ENCODE measurements around the gene TFEC.

Gene TFEC

GRCh38 chr7:115973406-115973805, 57.2 kb downstream of the TFEC start:
- no peak overlapping the region for H3K4me3 ChIP-seq (ENCODE audit: control insufficient read depth in 1 of 7, extremely low read depth in 1 of 7, insufficient read depth in 4 of 7, low read depth in 2 of 7, low read length in 6 of 7)
- WGBS (ENCODE audit: insufficient coverage) = 100% methylated on average over 1 of the region's 3 CpGs
- ChIA-PET CTCF (interaction anchor here (2.0 kb wide), 1 partner anchor 53 kb away, joined by 4 read pairs; no protein-coding TSS in a partner anchor), POLR2A (no interaction called here)
- DNase-seq = no peak
- H3K9me3 ChIP-seq (ENCODE audit: control extremely low read depth in 1 of 5, control insufficient read depth in 4 of 5, insufficient read depth in 2 of 5, low read depth in 1 of 5, low read length in 4 of 5) = no peaks in the 10 kb centered on the region
- H3K4me1 ChIP-seq (ENCODE audit: control extremely low read depth in 1 of 4, control insufficient read depth in 4 of 4, insufficient read depth in 4 of 4, low read length in 3 of 4) = peaks cover 0 to 21% (median 5%) of the 10 kb centered on the region in 4 experiments
- H3K27me3 ChIP-seq (replicated peaks in 2 of 5; ENCODE audit: control insufficient read depth in 4 of 5, insufficient read depth in 5 of 5, low read length in 4 of 5) = no peaks in the 10 kb centered on the region
- peaks cover 4 to 28% (median 9%) of the 10 kb centered on the region in 4 experiments for H3K36me3 ChIP-seq (ENCODE audit: control insufficient read depth in 4 of 4, insufficient read depth in 4 of 4, low read length in 3 of 4)
- H3K27ac ChIP-seq (ENCODE audit: insufficient read depth in 1 of 2, low read depth in 1 of 2, low read length in 2 of 2, poor library complexity in 1 of 2, severe bottlenecking in 2 of 2) = no peak overlapping the region

GRCh38 chr7:115971506-115971905, 59.1 kb downstream of the TFEC start:
- peaks cover 4 to 30% (median 12%) of the 10 kb centered on the region in 4 experiments for H3K36me3 ChIP-seq (ENCODE audit: control insufficient read depth in 4 of 4, insufficient read depth in 4 of 4, low read length in 3 of 4)
- ChIA-PET CTCF (no interaction called here), POLR2A (no interaction called here)
- peaks cover 0 to 21% (median 5%) of the 10 kb centered on the region in 4 experiments for H3K4me1 ChIP-seq (ENCODE audit: control extremely low read depth in 1 of 4, control insufficient read depth in 4 of 4, insufficient read depth in 4 of 4, low read length in 3 of 4)
- no peak overlapping the region for H3K27ac ChIP-seq (ENCODE audit: insufficient read depth in 1 of 2, low read depth in 1 of 2, low read length in 2 of 2, poor library complexity in 1 of 2, severe bottlenecking in 2 of 2)
- DNase-seq = peak in 2 of 3 donors; percentile 46 to 52
- no peaks in the 10 kb centered on the region for H3K9me3 ChIP-seq (ENCODE audit: control extremely low read depth in 1 of 5, control insufficient read depth in 4 of 5, insufficient read depth in 2 of 5, low read depth in 1 of 5, low read length in 4 of 5)
- no peak overlapping the region for H3K4me3 ChIP-seq (ENCODE audit: control insufficient read depth in 1 of 7, extremely low read depth in 1 of 7, insufficient read depth in 4 of 7, low read depth in 2 of 7, low read length in 6 of 7)
- H3K27me3 ChIP-seq (replicated peaks in 2 of 5; ENCODE audit: control insufficient read depth in 4 of 5, insufficient read depth in 5 of 5, low read length in 4 of 5) = no peaks in the 10 kb centered on the region

GRCh38 chr7:115968596-115968995, 62.0 kb downstream of the TFEC start:
- DNase-seq = no peak
- CTCF ChIA-PET = no interaction called here
- H3K4me3 ChIP-seq (ENCODE audit: control insufficient read depth in 1 of 7, extremely low read depth in 1 of 7, insufficient read depth in 4 of 7, low read depth in 2 of 7, low read length in 6 of 7) = no peak overlapping the region
- peaks cover 4 to 33% (median 15%) of the 10 kb centered on the region in 4 experiments for H3K36me3 ChIP-seq (ENCODE audit: control insufficient read depth in 4 of 4, insufficient read depth in 4 of 4, low read length in 3 of 4)
- no peaks in the 10 kb centered on the region for H3K9me3 ChIP-seq (ENCODE audit: control extremely low read depth in 1 of 5, control insufficient read depth in 4 of 5, insufficient read depth in 2 of 5, low read depth in 1 of 5, low read length in 4 of 5)
- 100% methylated on average over 1 of the region's 1 CpG for WGBS (ENCODE audit: insufficient coverage)
- peaks cover 0 to 21% (median 3%) of the 10 kb centered on the region in 4 experiments for H3K4me1 ChIP-seq (ENCODE audit: control extremely low read depth in 1 of 4, control insufficient read depth in 4 of 4, insufficient read depth in 4 of 4, low read length in 3 of 4)
- H3K27ac ChIP-seq (ENCODE audit: insufficient read depth in 1 of 2, low read depth in 1 of 2, low read length in 2 of 2, poor library complexity in 1 of 2, severe bottlenecking in 2 of 2) = no peak overlapping the region
- POLR2A ChIA-PET = no interaction called here
- H3K27me3 ChIP-seq (replicated peaks in 2 of 5; ENCODE audit: control insufficient read depth in 4 of 5, insufficient read depth in 5 of 5, low read length in 4 of 5) = no peaks in the 10 kb centered on the region

- Histone ChIP-seq H3K4me3 (ENCODE audit: control insufficient read depth in 1 of 7, extremely low read depth in 1 of 7, insufficient read depth in 4 of 7, low read depth in 2 of 7, low read length in 6 of 7) (no peak overlapping the region), H3K9me3 (ENCODE audit: control extremely low read depth in 1 of 5, control insufficient read depth in 4 of 5, insufficient read depth in 2 of 5, low read depth in 1 of 5, low read length in 4 of 5) (no peaks in the 10 kb centered on the region), H3K27me3 (replicated peaks in 2 of 5; ENCODE audit: control insufficient read depth in 4 of 5, insufficient read depth in 5 of 5, low read length in 4 of 5) (no peaks in the 10 kb centered on the region), H3K27ac (ENCODE audit: insufficient read depth in 1 of 2, low read depth in 1 of 2, low read length in 2 of 2, poor library complexity in 1 of 2, severe bottlenecking in 2 of 2) (no peak overlapping the region), H3K4me1 (ENCODE audit: control extremely low read depth in 1 of 4, control insufficient read depth in 4 of 4, insufficient read depth in 4 of 4, low read length in 3 of 4) (peaks cover 0 to 21% (median 3%) of the 10 kb centered on the region in 4 experiments), H3K36me3 (ENCODE audit: control insufficient read depth in 4 of 4, insufficient read depth in 4 of 4, low read length in 3 of 4) (peaks cover 4 to 30% (median 15%) of the 10 kb centered on the region in 4 experiments)
- no CpG with 5 or more reads among the region's 1 CpG for WGBS (ENCODE audit: insufficient coverage)
- POLR2A ChIA-PET = no interaction called here
- DNase-seq = no peak
- CTCF ChIA-PET = no interaction called here
Measured at GRCh38 chr7:115968171-115968570, 62.4 kb downstream of the TFEC start.

- Histone ChIP-seq H3K27me3 (replicated peaks in 2 of 5; ENCODE audit: control insufficient read depth in 4 of 5, insufficient read depth in 5 of 5, low read length in 4 of 5) (no peaks in the 10 kb centered on the region), H3K4me1 (ENCODE audit: control extremely low read depth in 1 of 4, control insufficient read depth in 4 of 4, insufficient read depth in 4 of 4, low read length in 3 of 4) (peaks cover 0 to 7% (median 0%) of the 10 kb centered on the region in 4 experiments), H3K4me3 (ENCODE audit: control insufficient read depth in 1 of 7, extremely low read depth in 1 of 7, insufficient read depth in 4 of 7, low read depth in 2 of 7, low read length in 6 of 7) (no peak overlapping the region), H3K36me3 (ENCODE audit: control insufficient read depth in 4 of 4, insufficient read depth in 4 of 4, low read length in 3 of 4) (peaks cover 4 to 29% (median 13%) of the 10 kb centered on the region in 4 experiments), H3K27ac (ENCODE audit: insufficient read depth in 1 of 2, low read depth in 1 of 2, low read length in 2 of 2, poor library complexity in 1 of 2, severe bottlenecking in 2 of 2) (no peak overlapping the region), H3K9me3 (ENCODE audit: control extremely low read depth in 1 of 5, control insufficient read depth in 4 of 5, insufficient read depth in 2 of 5, low read depth in 1 of 5, low read length in 4 of 5) (no peaks in the 10 kb centered on the region)
- WGBS (ENCODE audit: insufficient coverage) = 89% methylated on average over 3 of the region's 5 CpGs
- ChIA-PET CTCF (no interaction called here), POLR2A (no interaction called here)
- no peak for DNase-seq
Measured at GRCh38 chr7:115965796-115966475, 64.6 kb downstream of the TFEC start.

GRCh38 chr7:115965236-115965635, 65.3 kb downstream of the TFEC start:
- ChIA-PET POLR2A (interaction anchor here (0.6 kb wide), 1 partner anchor 65 kb away, joined by 5 read pairs; no protein-coding TSS in a partner anchor), CTCF (no interaction called here)

GRCh38 chr7:115964799-115965198, 65.8 kb downstream of the TFEC start:
- ChIA-PET CTCF (no interaction called here), POLR2A (interaction anchor here (0.6 kb wide), 1 partner anchor 65 kb away, joined by 5 read pairs; no protein-coding TSS in a partner anchor)
- WGBS (ENCODE audit: insufficient coverage) = no CpG with 5 or more reads among the region's 1 CpG
- Histone ChIP-seq H3K27me3 (replicated peaks in 2 of 5; ENCODE audit: control insufficient read depth in 4 of 5, insufficient read depth in 5 of 5, low read length in 4 of 5) (no peaks in the 10 kb centered on the region), H3K27ac (ENCODE audit: insufficient read depth in 1 of 2, low read depth in 1 of 2, low read length in 2 of 2, poor library complexity in 1 of 2, severe bottlenecking in 2 of 2) (no peak overlapping the region), H3K9me3 (ENCODE audit: control extremely low read depth in 1 of 5, control insufficient read depth in 4 of 5, insufficient read depth in 2 of 5, low read depth in 1 of 5, low read length in 4 of 5) (peaks cover 0 to 4% (median 0%) of the 10 kb centered on the region in 5 experiments), H3K36me3 (ENCODE audit: control insufficient read depth in 4 of 4, insufficient read depth in 4 of 4, low read length in 3 of 4) (peaks cover 0 to 24% (median 13%) of the 10 kb centered on the region in 4 experiments), H3K4me3 (ENCODE audit: control insufficient read depth in 1 of 7, extremely low read depth in 1 of 7, insufficient read depth in 4 of 7, low read depth in 2 of 7, low read length in 6 of 7) (no peak overlapping the region), H3K4me1 (ENCODE audit: control extremely low read depth in 1 of 4, control insufficient read depth in 4 of 4, insufficient read depth in 4 of 4, low read length in 3 of 4) (no peaks in the 10 kb centered on the region)
- DNase-seq = no peak

More at GRCh38 chr7:115965236-115965635, 65.3 kb downstream of the TFEC start:
- no CpG with 5 or more reads among the region's 1 CpG for WGBS (ENCODE audit: insufficient coverage)
- Histone ChIP-seq H3K36me3 (ENCODE audit: control insufficient read depth in 4 of 4, insufficient read depth in 4 of 4, low read length in 3 of 4) (peaks cover 2 to 26% (median 14%) of the 10 kb centered on the region in 4 experiments), H3K27me3 (replicated peaks in 2 of 5; ENCODE audit: control insufficient read depth in 4 of 5, insufficient read depth in 5 of 5, low read length in 4 of 5) (no peaks in the 10 kb centered on the region), H3K9me3 (ENCODE audit: control extremely low read depth in 1 of 5, control insufficient read depth in 4 of 5, insufficient read depth in 2 of 5, low read depth in 1 of 5, low read length in 4 of 5) (peaks cover 0 to 2% (median 0%) of the 10 kb centered on the region in 5 experiments), H3K4me1 (ENCODE audit: control extremely low read depth in 1 of 4, control insufficient read depth in 4 of 4, insufficient read depth in 4 of 4, low read length in 3 of 4) (peaks cover 0 to 3% (median 0%) of the 10 kb centered on the region in 4 experiments), H3K4me3 (ENCODE audit: control insufficient read depth in 1 of 7, extremely low read depth in 1 of 7, insufficient read depth in 4 of 7, low read depth in 2 of 7, low read length in 6 of 7) (no peak overlapping the region), H3K27ac (ENCODE audit: insufficient read depth in 1 of 2, low read depth in 1 of 2, low read length in 2 of 2, poor library complexity in 1 of 2, severe bottlenecking in 2 of 2) (no peak overlapping the region)
- DNase-seq = no peak

Measured in common myeloid progenitor, CD34-positive (primary cell).